HepG2 (cell line): ENCODE data around the gene HK3.

Source experiments
- ARNT ChIP-seq: fragments of 450-650 bp; IDR thresholded peaks from 2 replicates; pipeline ENCODE4 v1.6.1; 2017
- EZH2 ChIP-seq: conservative IDR thresholded peaks from 2 replicates; pipeline ENCODE4 v1.6.1; 2012; ENCODE audit warnings: mild to moderate bottlenecking, low read depth, low read length, moderate library complexity
- GABPA ChIP-seq, 2 experiments: IDR thresholded peaks; 2 replicates each; pipeline ENCODE4 v1.6.1; 2011 to 2016; ENCODE audit warnings: low read depth in 2 of 2, low read length in 1 of 2, missing biosample characterization in 1 of 2, missing genetic modification characterization in 1 of 2
- HMG20A ChIP-seq: IDR thresholded peaks from 2 replicates; pipeline ENCODE4 v1.6.1; 2016; ENCODE audit warnings: borderline replicate concordance
- NR0B2 ChIP-seq: sonication (generic); formaldehyde crosslinking; IDR thresholded peaks from 2 replicates; pipeline ENCODE4 v1.4.0; 2020; ENCODE audit warnings: mild to moderate bottlenecking, missing genetic modification reagents
- SNRNP70 ChIP-seq: fragments of 200-400 bp; formaldehyde crosslinking; IDR thresholded peaks from 2 replicates; pipeline ENCODE4 v1.6.1; 2017; ENCODE audit warnings: mild to moderate bottlenecking, low read depth, low read length, moderate library complexity
- TAF1 ChIP-seq: sonication (generic); formaldehyde crosslinking; IDR thresholded peaks from 2 replicates; pipeline ENCODE4 v1.4.0; 2020; ENCODE audit warnings: missing genetic modification reagents
- ZNF724P ChIP-seq: sonication (generic); formaldehyde crosslinking; IDR thresholded peaks from 2 replicates; pipeline ENCODE4 v1.8.0; 2022; ENCODE audit warnings: missing genetic modification reagents, borderline replicate concordance
- TF ChIP-seq, protein P1 (sequence below): IDR thresholded peaks from 2 replicates; pipeline ENCODE4 v1.6.1; 2016; ENCODE audit warnings: control low read depth
- TF ChIP-seq, protein P2 (sequence below): sonication (generic); formaldehyde crosslinking; IDR thresholded peaks from 2 replicates; pipeline ENCODE4 v1.5.0; 2020; ENCODE audit warnings: mild to moderate bottlenecking, missing genetic modification reagents, moderate library complexity
- TF ChIP-seq, protein P3 (sequence below): sonication (generic); formaldehyde crosslinking; IDR thresholded peaks from 2 replicates; pipeline ENCODE4 v1.4.0; 2020; ENCODE audit warnings: mild to moderate bottlenecking, missing genetic modification reagents

DNA sequence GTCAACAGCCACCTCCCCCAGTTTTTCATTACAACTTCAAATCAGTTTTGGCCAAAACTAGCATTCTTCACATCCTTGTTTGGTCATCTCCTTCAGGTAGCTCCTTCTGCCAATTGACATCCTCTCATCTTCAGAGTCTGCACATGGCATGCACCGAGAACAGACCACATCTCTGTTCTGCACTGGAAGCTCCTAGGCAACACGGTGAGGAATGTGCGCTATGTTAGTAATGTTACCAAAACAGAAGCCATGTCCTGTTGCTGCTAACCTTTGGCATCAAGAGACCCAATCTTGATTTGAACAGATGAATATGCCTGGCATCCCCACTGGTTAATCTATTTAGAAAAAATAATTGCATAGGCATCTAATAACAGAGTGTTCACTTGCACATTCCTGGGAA lies 5.1 kb upstream of the HK3 start:
- TF ChIP-seq GABPA (IDR thresholded peaks at IDR 0.05; ENCODE audit: low read depth, low read length): no peak
- no peak for TF ChIP-seq GABPA (CRISPR knock-in tag; IDR thresholded peaks at IDR 0.05; ENCODE audit: low read depth)
- no peak for TF ChIP-seq NR0B2 (CRISPR knock-in tag)
- TF ChIP-seq, protein P1, sequence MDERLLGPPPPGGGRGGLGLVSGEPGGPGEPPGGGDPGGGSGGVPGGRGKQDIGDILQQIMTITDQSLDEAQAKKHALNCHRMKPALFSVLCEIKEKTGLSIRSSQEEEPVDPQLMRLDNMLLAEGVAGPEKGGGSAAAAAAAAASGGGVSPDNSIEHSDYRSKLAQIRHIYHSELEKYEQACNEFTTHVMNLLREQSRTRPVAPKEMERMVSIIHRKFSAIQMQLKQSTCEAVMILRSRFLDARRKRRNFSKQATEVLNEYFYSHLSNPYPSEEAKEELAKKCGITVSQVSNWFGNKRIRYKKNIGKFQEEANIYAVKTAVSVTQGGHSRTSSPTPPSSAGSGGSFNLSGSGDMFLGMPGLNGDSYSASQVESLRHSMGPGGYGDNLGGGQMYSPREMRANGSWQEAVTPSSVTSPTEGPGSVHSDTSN (CRISPR knock-in tag): no peak
- TF ChIP-seq, protein P2, sequence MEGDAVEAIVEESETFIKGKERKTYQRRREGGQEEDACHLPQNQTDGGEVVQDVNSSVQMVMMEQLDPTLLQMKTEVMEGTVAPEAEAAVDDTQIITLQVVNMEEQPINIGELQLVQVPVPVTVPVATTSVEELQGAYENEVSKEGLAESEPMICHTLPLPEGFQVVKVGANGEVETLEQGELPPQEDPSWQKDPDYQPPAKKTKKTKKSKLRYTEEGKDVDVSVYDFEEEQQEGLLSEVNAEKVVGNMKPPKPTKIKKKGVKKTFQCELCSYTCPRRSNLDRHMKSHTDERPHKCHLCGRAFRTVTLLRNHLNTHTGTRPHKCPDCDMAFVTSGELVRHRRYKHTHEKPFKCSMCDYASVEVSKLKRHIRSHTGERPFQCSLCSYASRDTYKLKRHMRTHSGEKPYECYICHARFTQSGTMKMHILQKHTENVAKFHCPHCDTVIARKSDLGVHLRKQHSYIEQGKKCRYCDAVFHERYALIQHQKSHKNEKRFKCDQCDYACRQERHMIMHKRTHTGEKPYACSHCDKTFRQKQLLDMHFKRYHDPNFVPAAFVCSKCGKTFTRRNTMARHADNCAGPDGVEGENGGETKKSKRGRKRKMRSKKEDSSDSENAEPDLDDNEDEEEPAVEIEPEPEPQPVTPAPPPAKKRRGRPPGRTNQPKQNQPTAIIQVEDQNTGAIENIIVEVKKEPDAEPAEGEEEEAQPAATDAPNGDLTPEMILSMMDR: no peak
- no peak for TF ChIP-seq EZH2
- TF ChIP-seq, protein P3, sequence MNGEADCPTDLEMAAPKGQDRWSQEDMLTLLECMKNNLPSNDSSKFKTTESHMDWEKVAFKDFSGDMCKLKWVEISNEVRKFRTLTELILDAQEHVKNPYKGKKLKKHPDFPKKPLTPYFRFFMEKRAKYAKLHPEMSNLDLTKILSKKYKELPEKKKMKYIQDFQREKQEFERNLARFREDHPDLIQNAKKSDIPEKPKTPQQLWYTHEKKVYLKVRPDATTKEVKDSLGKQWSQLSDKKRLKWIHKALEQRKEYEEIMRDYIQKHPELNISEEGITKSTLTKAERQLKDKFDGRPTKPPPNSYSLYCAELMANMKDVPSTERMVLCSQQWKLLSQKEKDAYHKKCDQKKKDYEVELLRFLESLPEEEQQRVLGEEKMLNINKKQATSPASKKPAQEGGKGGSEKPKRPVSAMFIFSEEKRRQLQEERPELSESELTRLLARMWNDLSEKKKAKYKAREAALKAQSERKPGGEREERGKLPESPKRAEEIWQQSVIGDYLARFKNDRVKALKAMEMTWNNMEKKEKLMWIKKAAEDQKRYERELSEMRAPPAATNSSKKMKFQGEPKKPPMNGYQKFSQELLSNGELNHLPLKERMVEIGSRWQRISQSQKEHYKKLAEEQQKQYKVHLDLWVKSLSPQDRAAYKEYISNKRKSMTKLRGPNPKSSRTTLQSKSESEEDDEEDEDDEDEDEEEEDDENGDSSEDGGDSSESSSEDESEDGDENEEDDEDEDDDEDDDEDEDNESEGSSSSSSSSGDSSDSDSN: no peak
- TF ChIP-seq ARNT: no peak
- no peak for TF ChIP-seq TAF1 (CRISPR knock-in tag)
- no peak for TF ChIP-seq HMG20A (CRISPR knock-in tag)
- TF ChIP-seq ZNF724P (CRISPR knock-in tag): no peak
- no peak for TF ChIP-seq SNRNP70
